ENCODE data around the gene DDI2.

Gene DDI2

DNA sequence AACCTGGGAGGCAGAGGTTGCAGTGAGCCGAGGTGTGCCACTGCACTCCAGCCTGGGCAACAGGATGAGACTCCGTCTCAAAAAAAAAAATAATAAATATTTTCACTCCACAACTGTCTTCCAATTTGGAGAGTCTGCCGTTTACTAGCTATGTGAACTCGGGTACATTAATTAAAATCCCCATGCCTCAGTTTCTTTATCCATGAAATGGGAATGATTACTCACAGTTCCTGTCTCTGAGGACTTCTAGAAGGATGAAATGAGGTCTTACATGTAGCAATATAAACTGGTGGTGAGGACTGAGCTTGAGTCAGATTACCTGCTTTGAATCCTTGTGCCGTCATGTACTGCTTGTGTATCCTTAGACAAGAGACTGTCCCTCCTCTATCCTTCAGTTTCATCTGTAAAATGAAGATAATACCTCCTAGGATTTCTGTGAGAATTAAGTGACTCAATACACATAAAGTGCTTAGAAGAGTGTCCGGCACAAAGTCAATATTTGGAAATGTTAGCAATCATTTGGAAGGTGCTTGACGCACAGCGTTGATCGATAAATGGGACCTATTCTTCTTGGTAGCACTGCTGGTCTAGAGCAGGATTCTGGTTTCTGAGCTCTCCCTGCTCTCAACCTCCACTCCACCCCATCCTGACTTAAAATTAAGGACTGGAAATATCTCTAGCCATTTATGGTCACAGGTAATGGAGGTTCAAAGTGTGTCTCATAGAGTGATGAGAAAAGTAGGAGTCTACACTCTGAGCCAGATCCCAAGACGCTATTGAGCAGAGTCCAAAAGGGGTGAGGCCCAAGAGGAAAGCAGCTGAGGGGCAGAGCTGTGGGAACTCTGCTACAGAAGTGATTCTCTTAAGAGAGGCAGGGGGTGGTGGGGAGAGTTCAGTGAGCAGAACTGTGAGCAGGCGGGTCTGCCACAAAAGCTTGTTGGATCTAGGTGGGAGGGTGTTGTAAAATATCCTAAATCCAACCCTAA lies 11.6 kb upstream of the DDI2 start:
- DNase-seq (ENCODE audit: low read depth in 2 of 2) = no peak

DNA sequence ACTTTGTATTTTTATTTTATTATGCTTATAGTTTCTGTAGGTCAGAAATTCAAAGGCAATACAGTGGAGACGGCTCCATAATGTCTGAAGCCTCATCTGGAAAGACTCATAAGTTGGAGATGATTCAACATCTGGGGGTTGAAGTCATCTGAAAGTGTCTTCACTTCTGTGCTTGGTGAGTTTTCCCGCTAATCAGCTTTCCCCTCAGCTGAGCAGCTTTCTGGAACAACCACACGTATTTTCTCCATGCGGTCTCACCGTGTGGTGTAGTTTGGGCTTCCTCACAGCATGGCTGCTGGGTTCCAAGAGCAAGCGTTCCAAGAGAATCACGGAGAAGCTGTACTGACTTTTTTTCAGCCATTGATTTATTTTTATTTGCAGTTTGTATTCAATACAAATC lies 7.6 kb upstream of the DDI2 start:
- no peak for DNase-seq (ENCODE audit: low read depth in 2 of 2)

DNA sequence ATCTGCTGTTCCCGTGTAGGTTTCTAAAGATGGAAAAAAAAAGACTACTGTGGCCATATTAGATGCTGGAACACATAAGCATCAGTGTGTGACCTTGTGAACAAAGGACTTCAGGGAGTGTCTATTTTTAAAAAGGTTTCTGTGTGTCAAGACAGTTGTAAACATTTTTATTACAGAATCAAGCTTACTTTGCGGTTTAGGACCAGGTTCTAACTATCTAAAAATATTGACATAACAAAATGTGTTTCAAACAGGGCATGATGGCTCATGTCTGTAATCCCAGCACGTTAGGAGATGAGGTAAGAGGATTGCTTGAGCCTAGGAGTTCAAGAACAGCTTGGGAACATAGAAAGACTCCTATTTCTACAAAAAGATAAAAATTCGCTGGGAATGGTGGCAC lies 7.1 kb upstream of the DDI2 start:
- no peak for DNase-seq (ENCODE audit: low read depth in 2 of 2)

DNA sequence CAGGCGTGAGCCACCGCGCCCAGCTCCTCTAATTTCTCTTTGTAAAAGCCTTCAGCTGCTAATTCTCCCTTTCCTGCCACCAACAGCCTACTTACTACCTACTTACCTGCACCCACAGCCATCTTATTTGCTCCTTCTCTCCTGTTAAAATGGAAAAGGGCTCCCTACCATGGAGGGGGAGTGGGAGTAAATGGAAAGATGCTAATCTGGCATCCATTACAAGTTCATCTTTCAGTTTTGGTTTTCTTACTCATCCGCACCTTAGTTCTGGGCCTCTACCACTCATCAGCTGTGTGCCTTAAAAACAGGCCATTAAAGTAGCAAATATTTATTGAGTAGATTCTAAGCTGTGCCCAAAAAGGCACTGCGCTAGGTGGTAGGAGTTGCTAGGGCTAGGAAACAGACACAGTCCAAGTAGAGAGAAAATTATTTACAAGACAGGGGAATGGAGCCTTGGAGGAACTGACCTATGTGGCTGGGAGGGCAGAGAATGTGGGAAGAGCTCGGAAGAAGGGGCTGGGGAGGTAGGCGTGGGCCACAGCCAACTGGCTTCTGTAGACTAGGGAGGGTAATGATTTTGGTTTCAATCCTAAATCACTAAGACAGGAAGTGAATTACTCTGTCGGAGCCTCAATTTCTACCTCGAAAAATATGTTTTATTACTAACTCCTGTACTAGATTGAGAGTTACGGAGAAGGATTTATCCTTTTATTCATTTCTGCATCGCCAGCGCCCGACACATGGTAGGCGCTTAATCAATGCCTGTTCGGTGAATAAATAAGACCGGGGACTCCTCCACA lies 685 bp upstream of the DDI2 start:
- no peak for DNase-seq (ENCODE audit: low read depth in 2 of 2)

DNA sequence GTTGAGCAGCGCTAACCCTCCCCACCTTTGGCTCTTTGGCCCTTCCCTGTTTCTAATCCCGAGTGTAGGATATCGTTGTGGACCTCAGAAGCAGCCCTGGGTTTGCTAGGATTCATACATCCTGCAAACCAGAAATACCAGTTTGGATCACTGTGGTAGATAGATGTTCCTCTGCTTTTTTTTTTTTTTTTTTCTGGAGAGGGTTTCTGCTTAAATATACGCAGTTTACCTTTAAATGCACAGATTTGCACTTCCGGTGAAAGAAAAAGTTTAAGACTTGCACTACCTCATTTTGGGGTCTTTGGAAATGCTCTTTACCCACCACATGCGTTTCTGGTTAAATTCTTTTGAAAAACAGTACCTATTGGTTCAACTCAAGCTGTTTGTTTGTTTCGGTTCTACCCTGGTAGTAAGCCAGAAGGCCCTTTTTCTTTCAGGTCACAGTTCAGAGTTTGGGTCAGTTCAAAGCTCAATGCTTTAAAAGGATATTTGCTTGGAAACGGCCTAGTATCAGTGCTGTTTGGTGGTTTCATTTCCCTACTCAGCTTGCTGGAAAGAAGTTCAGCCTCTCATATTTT lies 908 bp downstream of the DDI2 start:
- no peak for DNase-seq (ENCODE audit: low read depth in 2 of 2)

DNA sequence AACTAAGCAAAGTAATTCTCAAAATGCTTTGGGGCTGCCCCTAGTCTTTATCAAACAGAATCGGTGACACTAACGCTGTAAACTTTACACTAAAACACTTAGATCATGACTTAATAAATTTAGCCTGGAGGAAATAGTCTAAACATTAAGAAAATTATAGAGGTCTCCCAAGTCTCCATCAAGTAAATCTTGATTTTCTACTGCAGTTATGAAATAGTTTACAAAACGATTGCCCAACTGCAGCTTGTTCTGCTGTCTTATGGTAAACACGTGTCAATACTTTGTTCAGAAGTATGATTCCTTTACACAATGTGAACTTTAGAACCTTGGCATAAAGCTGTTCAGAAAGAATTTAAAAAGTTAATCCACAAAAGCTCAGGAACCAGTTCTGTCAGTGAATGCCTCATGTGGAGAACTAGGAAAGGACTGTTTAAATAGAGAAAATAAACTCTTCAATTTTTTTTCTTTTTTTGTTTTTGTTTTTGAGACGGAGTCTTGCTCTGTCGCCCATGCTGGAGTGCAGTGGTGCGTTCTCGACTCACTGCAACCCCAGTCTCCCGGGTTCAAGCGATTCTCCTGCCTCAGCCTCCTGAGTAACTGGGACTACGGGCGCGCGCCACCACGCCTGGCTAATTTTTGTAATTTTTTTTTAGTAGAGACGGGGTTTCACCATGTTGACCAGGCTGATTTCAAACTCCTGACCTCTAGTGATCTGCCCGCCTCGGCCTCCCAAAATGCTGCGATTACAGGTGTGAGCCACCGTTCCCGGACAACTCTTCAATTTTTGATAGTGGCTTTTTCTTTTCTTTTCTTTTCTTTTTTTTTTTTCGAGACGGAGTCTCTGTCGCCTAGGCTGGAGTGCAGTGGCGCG lies 1.6 kb downstream of the DDI2 start:
- no peak for DNase-seq (ENCODE audit: low read depth in 2 of 2)

DNA sequence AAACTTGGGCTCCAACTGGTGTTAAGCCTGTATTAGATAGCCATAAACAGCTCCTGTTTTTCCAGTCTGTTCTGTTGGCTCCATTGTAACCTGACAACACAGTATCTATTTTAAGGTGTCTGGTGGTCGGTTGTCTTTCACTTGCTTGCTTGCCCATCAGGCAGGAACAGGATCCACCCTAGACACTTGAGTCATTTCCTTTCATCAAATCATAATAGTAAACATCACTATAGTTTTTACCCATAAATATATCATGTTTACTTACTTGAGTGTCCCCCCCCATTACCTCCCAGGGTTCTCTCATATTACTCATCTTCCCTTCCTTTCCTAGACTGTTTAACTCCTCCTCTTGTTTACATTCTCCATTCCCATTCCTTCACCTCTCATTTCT lies 2.9 kb downstream of the DDI2 start:
- DNase-seq (ENCODE audit: low read depth in 2 of 2) = no peak

DNA sequence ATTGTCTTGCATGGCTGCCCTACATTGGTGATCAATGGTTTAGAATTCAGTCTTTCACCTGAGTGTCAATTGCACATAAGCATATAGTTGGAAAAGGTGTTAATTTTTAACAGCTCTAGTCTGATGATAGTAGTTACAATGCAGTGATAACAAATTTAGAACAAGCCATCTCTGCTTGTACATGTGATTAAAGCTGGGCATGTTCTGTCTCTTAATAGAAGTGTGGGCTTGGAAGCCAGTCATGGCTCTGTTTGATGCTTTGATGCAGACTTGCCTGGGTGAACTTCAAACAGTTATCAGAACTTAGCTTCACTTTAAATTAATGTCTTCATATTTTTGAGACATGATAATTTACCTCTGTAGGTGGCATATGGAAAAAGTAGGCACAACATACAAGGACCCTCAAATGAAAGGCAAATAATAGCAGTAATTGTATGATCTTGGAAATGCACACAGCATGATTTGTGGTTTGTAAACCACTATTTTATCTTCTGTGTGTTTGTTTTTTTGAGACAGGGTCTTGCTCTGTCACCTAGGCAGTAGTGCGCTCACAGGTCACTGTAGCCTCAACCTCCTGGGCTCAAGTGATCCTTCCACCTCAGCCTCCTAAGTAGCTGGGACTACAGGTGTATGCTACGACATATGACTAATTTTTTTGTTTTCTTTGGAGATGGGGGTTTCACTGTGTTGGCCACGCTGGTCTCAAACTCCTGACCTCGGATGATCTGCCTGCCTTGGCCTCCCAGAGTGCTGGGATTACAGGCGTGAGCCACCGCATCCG lies 3.8 kb downstream of the DDI2 start:
- no peak for DNase-seq (ENCODE audit: low read depth in 2 of 2)

DNA sequence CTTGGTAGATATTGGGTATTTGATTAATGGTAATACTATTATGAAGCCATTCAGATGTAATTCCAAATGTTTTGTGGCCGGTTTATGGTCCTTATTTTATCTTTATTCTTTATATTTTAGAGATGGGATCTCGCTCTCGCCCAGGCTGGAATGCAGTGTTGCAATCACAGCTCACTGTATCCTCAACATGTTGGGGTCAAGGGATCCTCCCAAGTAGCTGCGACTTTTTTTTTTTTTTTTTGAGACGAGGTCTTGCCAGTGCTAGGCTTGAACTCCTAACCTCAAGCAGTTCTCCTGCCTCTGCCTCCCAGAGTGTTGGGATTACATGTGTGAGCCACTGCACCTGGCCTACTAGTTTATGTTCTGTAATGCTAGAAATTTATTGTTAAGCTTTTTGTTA lies 4.7 kb downstream of the DDI2 start:
- no peak for DNase-seq (ENCODE audit: low read depth in 2 of 2)

DNA sequence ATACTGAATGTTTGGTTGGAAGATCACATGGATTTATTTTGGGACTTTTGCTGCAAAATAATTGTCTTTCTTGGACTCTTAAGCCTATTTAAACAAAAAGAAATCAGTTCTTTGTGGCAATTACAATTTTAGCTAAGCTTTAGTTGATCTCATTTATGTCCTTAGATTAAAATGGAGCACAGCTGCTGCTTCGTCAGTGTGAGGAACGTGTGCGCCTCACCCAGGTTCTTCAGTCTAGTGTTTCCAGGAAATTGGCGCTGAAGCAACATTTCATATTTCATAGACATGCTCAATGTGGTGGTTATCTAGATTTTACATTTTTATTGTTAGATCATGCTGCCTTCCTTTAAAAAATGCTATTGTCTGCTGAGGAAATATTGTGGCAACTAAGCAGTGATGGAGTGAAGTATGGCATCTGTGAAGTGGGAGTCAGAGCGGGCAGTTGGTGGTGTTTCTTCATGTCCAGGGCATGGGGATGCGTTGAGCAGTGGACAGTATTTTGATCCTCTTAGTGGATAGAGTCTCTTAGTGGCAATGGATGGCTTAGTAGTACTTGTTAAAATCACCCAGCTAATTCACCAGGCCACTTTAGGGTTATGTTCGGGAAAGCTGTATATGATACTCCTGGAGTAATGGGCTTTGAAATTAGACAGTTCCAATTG lies 5.6 kb downstream of the DDI2 start:
- DNase-seq (ENCODE audit: low read depth in 2 of 2) = no peak

DNA sequence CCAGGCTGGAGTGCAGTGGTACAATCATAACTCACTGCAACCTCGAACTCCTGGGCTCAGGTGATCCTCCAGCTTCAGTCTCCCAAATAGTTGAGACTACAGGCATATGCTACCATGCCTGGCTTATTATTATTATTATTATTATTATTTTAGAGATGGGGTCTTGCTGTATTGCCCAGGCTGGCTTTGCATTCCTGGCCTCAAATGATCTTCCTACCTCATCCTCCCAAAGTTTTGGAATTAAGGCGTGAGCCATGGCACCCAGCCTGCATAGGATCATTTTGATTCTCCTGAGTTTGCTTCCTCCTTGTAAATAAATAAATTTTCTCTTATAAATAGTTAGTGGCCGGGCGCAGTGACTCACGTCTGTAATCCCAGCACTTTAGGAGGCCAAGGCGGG lies 6.2 kb downstream of the DDI2 start:
- DNase-seq (ENCODE audit: low read depth in 2 of 2) = no peak

DNA sequence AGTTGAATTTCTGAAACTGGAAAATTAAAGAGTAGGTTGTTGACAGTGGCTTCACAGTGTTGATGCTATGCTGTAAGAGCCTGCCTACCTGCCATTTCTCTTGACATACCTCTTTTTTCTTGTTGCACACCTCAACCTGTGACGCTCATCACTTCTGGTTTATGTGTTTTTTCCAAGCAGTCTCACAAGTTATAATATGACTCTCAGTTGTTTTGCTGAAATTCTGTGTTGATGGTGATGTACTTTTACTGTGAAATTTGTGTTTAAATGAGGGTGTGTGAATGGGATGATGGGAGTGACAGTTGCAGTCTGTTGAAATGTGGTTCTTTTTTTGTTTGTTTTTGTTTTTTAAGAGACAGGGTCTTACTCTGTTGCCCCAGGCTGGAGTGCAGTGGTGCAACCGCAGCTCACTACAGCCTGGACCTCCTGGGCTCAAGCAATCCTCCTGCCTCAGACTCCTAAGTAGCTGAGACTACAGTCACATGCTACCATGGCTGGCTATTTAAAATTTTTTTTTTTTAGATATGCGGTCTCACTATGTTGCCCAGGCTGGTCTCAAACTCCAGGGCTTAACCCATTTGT lies 7.0 kb downstream of the DDI2 start:
- DNase-seq (ENCODE audit: low read depth in 2 of 2) = no peak

DNA sequence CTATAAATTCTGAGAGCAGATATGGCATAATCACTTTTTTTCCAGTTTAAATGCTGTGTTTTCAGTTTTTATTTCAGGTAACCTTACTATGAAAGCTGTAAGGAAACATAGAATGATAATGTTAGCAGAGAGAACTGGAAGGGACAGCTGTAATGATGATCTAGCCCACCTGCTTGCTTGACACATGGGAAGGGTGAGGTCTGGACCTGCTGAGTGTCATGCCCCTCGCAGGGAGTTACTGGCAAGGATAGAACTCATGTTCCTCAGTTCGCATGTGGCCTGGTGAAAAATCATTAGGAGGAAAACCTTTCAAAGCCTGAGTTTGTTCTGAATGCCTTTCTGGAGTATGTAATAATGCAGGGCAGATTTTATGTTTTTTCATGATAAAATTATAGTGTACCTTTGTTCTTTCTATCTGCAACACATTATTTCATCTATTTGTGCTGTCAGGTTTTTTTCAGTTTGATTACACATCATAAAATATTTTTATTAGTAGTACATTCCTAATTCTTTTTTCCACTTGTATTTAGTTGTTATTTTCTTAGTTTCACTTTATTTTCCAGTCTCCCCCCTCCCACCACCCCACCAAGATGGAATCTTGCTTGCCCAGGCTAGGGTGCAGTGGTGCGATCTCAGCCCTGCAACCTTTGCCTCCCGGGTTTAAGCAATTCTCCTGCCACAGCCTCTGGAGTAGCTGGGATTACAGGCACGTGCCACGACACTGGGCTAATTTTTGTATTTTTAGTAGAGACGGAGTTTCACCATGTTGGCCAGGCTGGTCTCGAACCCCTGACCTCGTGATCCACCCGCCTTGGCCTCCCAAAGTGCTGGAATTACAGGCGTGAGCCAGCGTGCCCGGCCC lies 8.0 kb downstream of the DDI2 start:
- no peak for DNase-seq (ENCODE audit: low read depth in 2 of 2)

DNA sequence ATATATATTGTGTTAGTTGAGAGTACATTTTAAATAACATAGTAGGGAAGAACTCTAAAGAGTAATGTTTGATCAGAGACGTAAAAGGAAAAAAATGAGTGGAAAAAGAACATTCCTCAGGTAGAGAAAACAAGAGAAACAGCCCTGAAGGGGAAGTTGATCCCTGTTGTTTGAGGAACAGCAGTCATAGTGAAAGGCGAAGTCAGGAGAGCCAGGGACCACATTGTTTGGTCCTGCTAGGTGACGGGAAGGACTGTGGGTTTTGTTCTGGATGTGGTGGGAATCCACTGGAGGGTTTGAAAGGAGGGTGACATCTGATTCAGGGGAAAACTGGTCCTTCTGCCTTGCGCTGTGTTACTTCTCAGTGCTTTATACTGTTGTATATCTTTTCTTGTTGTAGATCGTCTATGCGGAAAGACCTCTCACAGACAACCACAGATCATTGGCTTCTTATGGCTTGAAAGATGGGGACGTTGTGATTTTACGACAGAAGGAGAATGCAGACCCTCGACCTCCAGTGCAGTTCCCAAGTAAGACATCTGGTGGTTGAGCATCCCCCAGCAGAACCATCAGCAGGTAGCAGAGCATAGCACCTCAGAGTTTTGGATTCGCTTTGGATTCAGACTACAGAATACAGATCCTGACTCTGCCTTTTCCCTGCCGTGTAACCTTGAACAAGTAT lies 9.2 kb downstream of the DDI2 start:
- DNase-seq (ENCODE audit: low read depth in 2 of 2) = no peak

DNA sequence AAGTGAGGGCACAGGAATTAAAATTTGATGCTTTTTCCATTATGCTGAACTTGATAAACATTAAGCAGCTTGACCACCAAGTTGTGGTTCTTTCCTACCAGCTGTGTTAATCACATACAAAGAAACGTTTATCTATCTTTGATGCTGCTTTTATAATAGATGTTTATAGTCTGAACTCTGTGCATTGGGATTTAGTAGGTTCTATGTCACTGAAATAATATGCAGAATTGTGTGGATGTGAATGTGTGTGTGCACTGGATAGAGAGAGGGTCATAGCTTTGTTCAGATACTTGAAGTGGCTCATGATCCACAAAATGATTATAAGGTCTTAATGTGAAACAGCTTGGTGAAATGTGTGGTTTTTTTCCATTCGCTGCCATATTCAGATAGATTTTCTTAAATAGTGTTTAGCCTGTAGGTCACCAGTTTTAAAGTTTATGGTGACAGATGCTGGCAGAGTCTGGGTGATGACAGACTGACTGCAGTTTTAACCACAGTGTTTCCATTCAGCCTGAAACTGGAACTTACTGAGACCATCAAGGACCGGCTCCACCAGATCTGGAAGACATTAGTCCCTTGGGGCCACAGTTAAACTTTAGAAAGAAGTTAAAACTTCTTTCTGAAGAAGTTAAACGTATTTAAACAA lies 10.2 kb downstream of the DDI2 start:
- DNase-seq (ENCODE audit: low read depth in 2 of 2) = no peak

DNA sequence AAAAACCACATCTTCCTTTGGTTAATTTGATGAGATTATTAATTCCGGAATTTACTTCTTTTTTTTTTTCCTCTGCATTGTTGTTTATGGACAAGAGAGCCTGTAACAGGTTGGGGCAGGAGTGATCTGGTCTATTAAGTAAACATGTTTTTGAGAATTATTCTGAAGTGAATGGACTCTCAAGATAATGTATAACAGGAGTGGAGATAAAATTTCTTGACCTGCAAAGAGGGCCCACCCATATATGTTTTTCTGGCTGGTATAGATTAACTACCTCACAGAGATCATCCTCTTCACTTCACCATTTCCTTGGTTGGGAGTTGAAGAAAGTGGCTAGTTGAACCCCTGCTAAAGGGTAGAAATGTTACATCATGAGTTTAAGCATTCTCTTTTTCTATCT lies 10.7 kb downstream of the DDI2 start:
- no peak for DNase-seq (ENCODE audit: low read depth in 2 of 2)

DNA sequence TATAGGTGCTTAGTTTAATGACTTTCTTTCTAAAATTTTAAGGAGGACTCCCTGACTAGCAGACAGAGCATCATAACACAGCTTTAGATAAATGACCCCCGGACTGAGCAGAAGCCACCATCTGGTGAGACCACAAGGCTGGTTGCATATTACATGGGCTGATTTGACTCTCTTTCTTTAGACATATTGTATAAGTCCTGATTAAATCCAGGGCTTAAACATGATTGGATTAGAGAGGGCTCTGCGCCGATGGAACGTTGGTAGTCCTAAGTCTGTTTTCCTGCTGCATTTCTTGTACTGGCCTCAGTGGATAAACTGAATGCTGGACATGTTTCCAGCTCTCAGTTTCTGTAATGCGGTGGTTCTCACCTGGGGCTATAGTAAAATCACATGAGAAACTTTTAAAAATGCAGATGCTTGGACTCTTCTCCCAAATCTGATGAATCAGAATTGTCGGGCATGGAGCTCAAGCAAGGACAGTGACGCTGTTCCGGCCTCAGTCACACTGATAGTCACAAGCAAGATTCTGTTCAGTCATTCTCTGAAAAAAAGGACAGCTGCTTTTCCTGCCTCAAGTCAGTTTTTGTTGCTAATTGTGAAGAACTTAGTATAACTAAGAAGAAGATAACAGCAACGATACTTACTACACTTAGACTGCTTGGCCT lies 16.6 kb downstream of the DDI2 start:
- DNase-seq (ENCODE audit: low read depth in 2 of 2) = no peak
